Natural killer cell (primary cell): ENCODE data around the gene ERVFRD-1. TPM values are rescaled to one million over a fixed set of nuclear protein-coding genes. Genes with fewer than 3 reads are reported as not detected.
A peak's percentile ranks its signal among the peaks of the same experiment; 100 is the strongest.

Experiments used
- ATAC-seq, 3 donors: fragments of 150-1000 bp in 2 of 3; fragments of 200-7000 bp in 1 of 3; cut with Tn5 transposase; 1 replicate in 1 of 3; 2 replicates in 2 of 3; pipeline ENCODE4 v1.10.0; 2021; ENCODE audit warnings: mild to moderate bottlenecking in 2 of 3, moderate library complexity in 2 of 3
- DNase-seq, 2 donors: peaks; one replicate each; pipeline versions ENCODE4 v3.0.0 to v3.0.0-alpha.2; 2013 to 2021; ENCODE audit warnings: mixed read lengths in 1 of 2
- H3K27ac ChIP-seq: one replicate; pipeline ENCODE4 v1.5.1; 2013; ENCODE audit warnings: mild to moderate bottlenecking, low read length
- H3K27me3 ChIP-seq: one replicate; pipeline ENCODE4 v1.6.1; 2013; ENCODE audit warnings: low read length; ENCODE audit not compliant: control insufficient read depth, insufficient read depth
- H3K36me3 ChIP-seq: one replicate; pipeline ENCODE4 v1.6.1; 2013; ENCODE audit warnings: low read length; ENCODE audit not compliant: control insufficient read depth, insufficient read depth
- H3K4me1 ChIP-seq: one replicate; pipeline ENCODE4 v1.6.1; 2013; ENCODE audit warnings: low read length; ENCODE audit not compliant: control insufficient read depth, insufficient read depth
- H3K4me3 ChIP-seq: one replicate; pipeline ENCODE4 v1.5.1; 2013; ENCODE audit warnings: low read length
- H3K9me3 ChIP-seq: one replicate; pipeline ENCODE4 v1.6.1; 2013; ENCODE audit warnings: low read length; ENCODE audit not compliant: control insufficient read depth, insufficient read depth
- H3K27ac Mint-ChIP-seq, 2 donors: one replicate each; pipeline ENCODE4 v1.8.0; 2022; ENCODE audit warnings: mild to moderate bottlenecking in 2 of 2, mixed read lengths in 2 of 2, moderate library complexity in 1 of 2
- H3K27me3 Mint-ChIP-seq, 2 donors: one replicate each; pipeline ENCODE4 v1.8.0; 2022; ENCODE audit warnings: low read depth in 2 of 2, mixed read lengths in 2 of 2
- H3K36me3 Mint-ChIP-seq: one replicate; pipeline ENCODE4 v1.8.0; 2022; ENCODE audit warnings: mixed read lengths
- H3K4me1 Mint-ChIP-seq, 2 donors: one replicate each; pipeline ENCODE4 v1.8.0; 2022; ENCODE audit warnings: mixed read lengths in 2 of 2
- H3K4me3 Mint-ChIP-seq: one replicate; pipeline ENCODE4 v1.8.0; 2022; ENCODE audit warnings: mild to moderate bottlenecking, moderate library complexity, mixed read lengths
- H3K9me3 Mint-ChIP-seq, 2 donors: one replicate each; pipeline ENCODE4 v1.8.0; 2022; ENCODE audit warnings: mixed read lengths in 2 of 2
- WGBS: methylation state at CpG from one replicate; pipeline ENCODE4 v1.1.7; 2013; ENCODE audit warnings: missing lambda C conversion rate; ENCODE audit not compliant: insufficient coverage; 5-methylcytosine and 5-hydroxymethylcytosine counted together
- intact Hi-C: fragments of 100-400 bp; cut with micrococcal nuclease; formaldehyde crosslinking; loops from one replicate; pipeline ENCODE4 v1.14.2; 2022
- total RNA-seq, 4 donors: library from RNA; stranded (reverse); fragments of 120-200 nt in 1 of 4; gene quantifications; one replicate each; pipeline versions ENCODE4 v1.2.3 to v1.2.4, GENCODE V29; 2013 to 2022
- TF ChIP-seq, protein P1 (sequence below): fragments of 200-600 bp; IDR thresholded peaks from one replicate; pipeline ENCODE4 v1.8.0; 2022; ENCODE audit warnings: antibody characterized with exemption

The ERVFRD-1 gene
- total RNA-seq, 3 donors from 2014 or later (not counting 1 experiment from before 2014, with no cell fraction given) = not detected

- Histone ChIP-seq H3K4me1 (peaks cover 3% of the 10 kb centered on the region), H3K36me3 (no peaks in the 10 kb centered on the region), H3K4me3 (no peak overlapping the region), H3K27me3 (no peaks in the 10 kb centered on the region), H3K27ac (no peak overlapping the region), H3K9me3 (no peaks in the 10 kb centered on the region)
- no peaks in the 10 kb centered on the region for H3K27me3 Mint-ChIP-seq
- 97% methylated on average over 4 of the region's 4 CpGs for WGBS
- ATAC-seq = no peak
- H3K4me3 Mint-ChIP-seq = no peak overlapping the region
- intact Hi-C loops = no loop called here
- no peak for DNase-seq
- H3K36me3 Mint-ChIP-seq = no peaks in the 10 kb centered on the region
- H3K4me1 Mint-ChIP-seq = peaks cover 4 to 5% of the 10 kb centered on the region in 2 donors
- H3K9me3 Mint-ChIP-seq = no peaks in the 10 kb centered on the region
- H3K27ac Mint-ChIP-seq = no peak overlapping the region
- TF ChIP-seq, protein P1, sequence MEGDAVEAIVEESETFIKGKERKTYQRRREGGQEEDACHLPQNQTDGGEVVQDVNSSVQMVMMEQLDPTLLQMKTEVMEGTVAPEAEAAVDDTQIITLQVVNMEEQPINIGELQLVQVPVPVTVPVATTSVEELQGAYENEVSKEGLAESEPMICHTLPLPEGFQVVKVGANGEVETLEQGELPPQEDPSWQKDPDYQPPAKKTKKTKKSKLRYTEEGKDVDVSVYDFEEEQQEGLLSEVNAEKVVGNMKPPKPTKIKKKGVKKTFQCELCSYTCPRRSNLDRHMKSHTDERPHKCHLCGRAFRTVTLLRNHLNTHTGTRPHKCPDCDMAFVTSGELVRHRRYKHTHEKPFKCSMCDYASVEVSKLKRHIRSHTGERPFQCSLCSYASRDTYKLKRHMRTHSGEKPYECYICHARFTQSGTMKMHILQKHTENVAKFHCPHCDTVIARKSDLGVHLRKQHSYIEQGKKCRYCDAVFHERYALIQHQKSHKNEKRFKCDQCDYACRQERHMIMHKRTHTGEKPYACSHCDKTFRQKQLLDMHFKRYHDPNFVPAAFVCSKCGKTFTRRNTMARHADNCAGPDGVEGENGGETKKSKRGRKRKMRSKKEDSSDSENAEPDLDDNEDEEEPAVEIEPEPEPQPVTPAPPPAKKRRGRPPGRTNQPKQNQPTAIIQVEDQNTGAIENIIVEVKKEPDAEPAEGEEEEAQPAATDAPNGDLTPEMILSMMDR = no peak
Observed at GRCh38 chr6:11146117-11146826, 34.7 kb upstream of the ERVFRD-1 start.

- ATAC-seq (peak; percentile 82 to 97 (median 96)), DNase-seq (peak; percentile 63 to 86)
- Mint-ChIP-seq H3K36me3 (no peaks in the 10 kb centered on the region), H3K27me3 (no peaks in the 10 kb centered on the region), H3K9me3 (no peaks in the 10 kb centered on the region), H3K4me3 (no peak overlapping the region), H3K4me1 (peaks cover 4 to 5% of the 10 kb centered on the region in 2 donors), H3K27ac (no peak overlapping the region)
- Histone ChIP-seq H3K27ac (no peak overlapping the region), H3K36me3 (no peaks in the 10 kb centered on the region), H3K4me1 (peaks cover 3% of the 10 kb centered on the region), H3K9me3 (no peaks in the 10 kb centered on the region), H3K27me3 (no peaks in the 10 kb centered on the region), H3K4me3 (no peak overlapping the region)
- TF ChIP-seq, protein P1 = peak; percentile 86
- intact Hi-C loops = loop anchor here (1.0 kb wide), 3 partner anchors 28 to 431 kb away; no protein-coding TSS in a partner anchor
- 32% methylated on average over 6 of the region's 6 CpGs for WGBS
Observed at GRCh38 chr6:11144393-11144851, 32.9 kb upstream of the ERVFRD-1 start.

GRCh38 chr6:11143394-11144371 is 32.2 kb upstream of the ERVFRD-1 start:
- no peaks in the 10 kb centered on the region for H3K36me3 ChIP-seq
- WGBS = 91% methylated on average over 10 of the region's 10 CpGs
- intact Hi-C loops = loop anchor here (1.0 kb wide), 3 partner anchors 29 to 432 kb away; no protein-coding TSS in a partner anchor
- ATAC-seq (peak in 1 of 3 donors; percentile 77), DNase-seq (peak in 1 of 2 donors; percentile 24)
- H3K9me3 ChIP-seq = no peaks in the 10 kb centered on the region
- H3K36me3 Mint-ChIP-seq = no peaks in the 10 kb centered on the region
- no peak overlapping the region for H3K4me3 ChIP-seq
- no peaks in the 10 kb centered on the region for H3K27me3 Mint-ChIP-seq
- H3K4me3 Mint-ChIP-seq = no peak overlapping the region
- no peak overlapping the region for H3K27ac Mint-ChIP-seq
- peaks cover 4 to 5% of the 10 kb centered on the region in 2 donors for H3K4me1 Mint-ChIP-seq
- H3K4me1 ChIP-seq = peaks cover 3% of the 10 kb centered on the region
- TF ChIP-seq, protein P1 = no peak
- no peaks in the 10 kb centered on the region for H3K9me3 Mint-ChIP-seq
- H3K27me3 ChIP-seq = no peaks in the 10 kb centered on the region
- no peak overlapping the region for H3K27ac ChIP-seq
